RPMI8226 (cell line): ENCODE data around the gene TBC1D3G.
"Not testable (repeated sequence)": the region's sequence is repeated elsewhere in the genome, so short reads cannot be mapped to it uniquely, and the experiment has no call there.

ENCODE experiments used
- DNase-seq: peaks from one replicate; pipeline ENCODE4 v3.0.0-alpha.2; 2015

Gene TBC1D3G

GRCh38 chr17:36323584-36323983 lies at the start of gene TBC1D3G:
TSS of gene TBC1D3G (plus strand) at chr17:36323884. CDS start at chr17:36325412, 1,528 bp downstream.
- DNase-seq, result not testable (repeated sequence)

DNA sequence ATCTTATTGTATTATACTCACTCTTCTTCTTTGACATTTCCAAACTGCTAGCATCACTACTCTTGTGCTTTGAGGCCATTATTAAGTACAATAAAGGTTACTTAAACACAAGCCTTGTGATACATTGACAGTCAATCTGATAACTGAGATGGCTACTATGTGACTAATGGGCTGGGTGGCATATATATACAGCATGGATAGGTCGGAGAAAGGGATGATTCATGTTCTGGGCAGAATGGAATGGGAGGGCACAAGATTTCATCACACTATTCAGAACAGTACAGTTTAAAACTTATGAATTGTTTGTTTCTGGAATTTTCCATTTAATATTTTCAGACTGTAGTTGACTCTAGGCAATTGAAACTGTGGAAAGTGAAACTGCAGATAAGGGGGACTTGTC lies 40.4 kb upstream of the TBC1D3G start:
- not testable (repeated sequence) for DNase-seq

DNA sequence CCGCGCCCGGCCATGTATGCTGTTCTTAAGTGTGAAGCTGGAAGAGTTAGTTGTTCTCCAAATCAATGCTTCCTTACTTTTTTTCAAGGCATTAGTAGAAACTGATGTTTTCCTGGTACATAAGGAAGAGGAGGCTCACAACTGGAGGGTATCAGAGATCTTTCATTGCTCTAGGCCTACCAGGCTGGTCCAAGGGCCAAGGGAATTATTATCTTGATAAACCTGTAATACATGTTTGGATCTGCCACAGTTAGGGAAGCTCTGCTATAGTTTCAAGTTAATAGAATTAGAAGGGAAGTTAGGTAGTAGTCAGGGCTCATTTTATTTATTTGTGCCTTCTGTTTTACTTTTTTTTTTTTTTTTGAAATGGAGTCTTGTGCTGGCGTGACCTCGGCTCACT lies 39.5 kb upstream of the TBC1D3G start:
- DNase-seq, result not testable (repeated sequence)

DNA sequence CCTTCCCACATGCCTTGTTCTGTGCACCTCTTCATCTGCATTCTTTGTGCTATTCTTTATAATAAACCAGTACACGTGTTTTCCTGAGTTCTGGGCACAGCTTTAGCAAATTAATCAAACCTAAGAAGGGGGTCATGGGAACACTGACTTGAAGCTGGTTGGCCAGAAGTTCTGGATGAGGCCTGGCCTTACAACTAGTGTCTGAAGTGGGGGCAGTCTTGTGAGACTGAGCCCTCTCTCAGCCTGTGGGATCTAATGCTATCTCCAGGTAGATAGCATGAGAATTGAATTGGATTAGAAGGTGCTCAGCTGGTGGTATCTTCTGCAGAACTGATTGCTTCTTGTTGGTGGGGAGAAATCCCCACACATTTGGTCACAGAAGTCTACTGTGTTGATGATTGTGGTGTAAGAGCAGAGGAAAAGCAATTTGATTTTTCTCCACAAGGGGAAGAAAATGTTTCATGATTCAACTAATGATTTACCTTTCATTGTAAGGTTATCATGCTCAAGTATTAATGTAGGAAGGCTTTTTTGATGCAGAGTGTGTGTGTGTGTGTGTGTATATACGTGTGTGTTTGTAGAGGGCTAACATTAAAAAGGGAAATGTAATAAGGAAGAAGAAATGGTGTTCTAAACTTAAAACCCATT lies 33.6 kb upstream of the TBC1D3G start:
- not testable (repeated sequence) for DNase-seq

DNA sequence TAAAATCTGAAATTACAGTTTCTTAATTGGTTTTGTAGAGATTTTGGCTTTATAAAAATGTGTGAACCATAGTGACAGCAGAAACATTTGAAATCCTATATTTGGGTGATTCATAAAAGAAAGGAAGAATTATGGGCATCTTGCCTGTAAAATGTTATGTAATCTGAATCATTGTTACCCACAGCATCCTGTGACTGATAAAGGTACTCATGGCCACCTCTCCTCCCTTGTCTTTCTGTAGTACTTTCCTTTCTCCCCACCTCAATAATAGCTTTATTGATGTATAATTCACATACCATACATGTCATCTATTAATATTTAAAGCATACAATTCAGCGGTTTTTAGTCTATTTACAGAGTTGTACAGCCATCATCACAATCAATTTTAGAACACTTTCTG lies 28.5 kb upstream of the TBC1D3G start:
- DNase-seq, result not testable (repeated sequence)

GRCh38 chr17:36315736-36316135 lies 7.9 kb upstream of the TBC1D3G start:
- DNase-seq, result not testable (repeated sequence)

- DNase-seq, result peak; percentile 3
Measured at GRCh38 chr17:36362496-36362895, 38.8 kb downstream of the TBC1D3G start.

GRCh38 chr17:36375938-36376337 lies 52.3 kb downstream of the TBC1D3G start:
- not testable (repeated sequence) for DNase-seq
